Measurements from ENCODE around the gene VMAC.
"Not testable (repeated sequence)": the region's sequence is repeated elsewhere in the genome, so short reads cannot be mapped to it uniquely, and the experiment has no call there.

VMAC gene

GRCh38 chr19:5904352-5905113, at the start of gene VMAC:
TSS of gene VMAC (plus strand) at chr19:5904872. CDS start at chr19:5904891, 19 bp downstream.
- peak; percentile 100 for DNase-seq

- DNase-seq = not testable (repeated sequence)
Measured at GRCh38 chr19:5855151-5855550, 49.5 kb upstream of the VMAC start.

- DNase-seq = no peak
Measured at GRCh38 chr19:5857203-5858081, 47.2 kb upstream of the VMAC start.

GRCh38 chr19:5863030-5863665, 41.5 kb upstream of the VMAC start:
- no peak for DNase-seq

- DNase-seq = no peak
Measured at GRCh38 chr19:5864013-5864720, 40.5 kb upstream of the VMAC start.

- DNase-seq = no peak
Measured at GRCh38 chr19:5864725-5865486, 39.8 kb upstream of the VMAC start.

GRCh38 chr19:5865772-5866171, 38.9 kb upstream of the VMAC start:
- no peak for DNase-seq

GRCh38 chr19:5867201-5868136, 37.2 kb upstream of the VMAC start:
- DNase-seq = no peak

- no peak for DNase-seq
Measured at GRCh38 chr19:5870986-5871394, 33.7 kb upstream of the VMAC start.

- no peak for DNase-seq
Measured at GRCh38 chr19:5873617-5874199, 31.0 kb upstream of the VMAC start.

- DNase-seq = not testable (repeated sequence)
Measured at GRCh38 chr19:5874496-5874895, 30.2 kb upstream of the VMAC start.

GRCh38 chr19:5877427-5877826, 27.2 kb upstream of the VMAC start:
- DNase-seq = no peak

GRCh38 chr19:5877882-5878281, 26.8 kb upstream of the VMAC start:
- DNase-seq = no peak

GRCh38 chr19:5880196-5880595, 24.5 kb upstream of the VMAC start:
- no peak for DNase-seq

GRCh38 chr19:5880604-5881078, 24.0 kb upstream of the VMAC start:
- DNase-seq = no peak

GRCh38 chr19:5881543-5882299, 23.0 kb upstream of the VMAC start:
- no peak for DNase-seq

GRCh38 chr19:5882421-5882968, 22.2 kb upstream of the VMAC start:
- DNase-seq = no peak

- not testable (repeated sequence) for DNase-seq
Measured at GRCh38 chr19:5883157-5883873, 21.4 kb upstream of the VMAC start.

Data from DMS 273 treated with DMSO at 0.1 percent for 48 hours (cell line).